GM18951 (cell line): Measurements from ENCODE around the gene WDR27.

ENCODE experiments used
- POLR2A ChIP-seq: IDR thresholded peaks from 4 replicates; pipeline ENCODE4 v1.6.1; 2011; ENCODE audit warnings: mild to moderate bottlenecking; ENCODE audit not compliant: insufficient read length, insufficient read depth; ENCODE audit errors: extremely low read depth
- in situ Hi-C: fragments of 300-500 bp; cut with MboI; formaldehyde crosslinking; loops from one replicate; pipeline ENCODE4 v1.12.0; 2022; ENCODE audit warnings: low sequenced_read_pairs, mixed read lengths, inconsistent platforms; ENCODE audit not compliant: unreplicated experiment

The WDR27 gene

GRCh38 chr6:169701954-169702839 lies at the start of gene WDR27, which contains the start of gene C6orf120:
TSS of gene WDR27 (minus strand) at chr6:169702029. CDS start at chr6:169689005, 13,024 bp downstream.
TSS of gene C6orf120 (plus strand) at chr6:169702126. CDS start at chr6:169702460, 334 bp downstream.
- peak; percentile 90 for TF ChIP-seq POLR2A
- in situ Hi-C loops = no loop called here

- in situ Hi-C loops = no loop called here
- TF ChIP-seq POLR2A = no peak
Measured at GRCh38 chr6:169746556-169746955, 44.7 kb upstream of the WDR27 start.

- in situ Hi-C loops = no loop called here
- TF ChIP-seq POLR2A = no peak
Measured at GRCh38 chr6:169745405-169745804, 43.6 kb upstream of the WDR27 start.

- no peak for TF ChIP-seq POLR2A
- in situ Hi-C loops = no loop called here
Measured at GRCh38 chr6:169741344-169741743, 39.5 kb upstream of the WDR27 start.

- in situ Hi-C loops = no loop called here
- no peak for TF ChIP-seq POLR2A
Measured at GRCh38 chr6:169738976-169739529, 37.2 kb upstream of the WDR27 start.

DNA sequence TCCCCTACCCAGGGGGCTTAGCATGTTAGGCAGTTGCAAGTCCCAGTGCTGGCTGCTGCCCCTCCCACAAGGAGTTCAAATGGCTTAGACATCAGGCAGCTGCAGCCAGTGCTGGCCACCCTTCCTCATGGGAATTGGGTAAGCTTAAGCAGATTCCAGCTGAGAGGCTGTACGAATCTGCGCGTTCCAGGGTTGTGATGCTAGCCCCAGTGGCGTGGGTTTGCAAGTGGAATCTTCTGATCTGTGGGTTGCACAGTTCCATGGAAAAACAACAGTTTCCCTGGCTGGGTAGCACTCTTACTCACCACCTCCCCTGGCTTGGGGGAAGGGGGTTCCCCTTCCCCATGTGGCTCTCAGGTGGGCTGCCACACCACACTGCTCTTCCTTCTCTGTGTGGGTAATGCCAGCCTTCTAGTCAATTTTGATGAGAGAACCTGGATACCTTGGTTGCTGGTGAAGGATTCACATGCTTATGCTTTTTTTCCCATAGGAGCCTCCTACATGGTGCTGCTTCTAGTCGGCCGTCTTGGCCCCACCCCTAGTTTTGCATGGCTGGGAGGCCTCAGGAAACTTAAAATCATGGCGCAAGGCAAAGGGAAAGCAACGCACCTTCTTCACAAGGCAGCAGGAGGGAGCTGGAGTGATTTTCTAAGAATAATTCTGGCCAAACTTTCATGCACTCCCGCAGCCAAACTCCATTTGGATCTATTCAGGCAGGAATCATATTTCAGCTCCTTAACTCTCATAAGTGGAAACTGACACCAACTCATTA lies 36.6 kb upstream of the WDR27 start:
- no peak for TF ChIP-seq POLR2A
- in situ Hi-C loops = no loop called here

DNA sequence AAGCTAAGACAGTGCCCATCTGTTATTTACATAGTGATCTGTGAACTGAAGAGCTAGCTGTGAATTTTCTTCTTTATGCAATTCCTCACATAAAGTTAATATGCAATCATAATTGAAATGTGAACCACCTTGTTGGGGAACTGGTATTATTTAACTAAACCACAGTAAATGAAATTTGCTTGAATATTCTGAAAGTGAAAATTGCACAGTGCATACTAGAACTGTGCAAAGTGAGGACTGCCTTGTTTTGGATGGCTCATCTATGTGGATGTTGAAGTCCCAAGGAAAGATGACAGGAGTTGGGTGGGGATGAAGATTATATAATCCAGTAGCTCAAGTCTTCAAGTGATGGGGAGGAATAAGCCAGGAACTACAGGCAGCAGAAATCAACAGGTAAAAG lies 28.1 kb upstream of the WDR27 start:
- TF ChIP-seq POLR2A = no peak
- in situ Hi-C loops = no loop called here

DNA sequence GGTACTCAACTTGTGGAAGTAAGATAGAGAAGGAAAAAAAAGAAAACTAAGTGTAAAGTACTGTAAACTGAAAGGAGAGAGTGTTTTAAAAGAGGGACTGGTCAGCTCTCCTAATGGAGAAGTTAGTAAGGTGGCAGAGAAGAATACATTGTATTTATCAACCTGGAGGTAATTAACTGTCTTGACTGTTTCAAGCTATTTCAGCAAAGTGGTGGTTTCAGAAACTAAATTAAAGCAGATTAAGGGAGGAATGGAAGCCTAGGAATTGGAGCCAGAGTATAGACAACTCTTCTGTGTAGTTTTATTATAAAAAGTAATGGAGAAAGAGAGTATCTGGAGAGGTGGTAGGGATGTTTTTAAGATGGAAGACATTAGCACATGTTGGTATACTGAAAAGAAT lies 25.1 kb upstream of the WDR27 start:
- no peak for TF ChIP-seq POLR2A
- in situ Hi-C loops = no loop called here

- in situ Hi-C loops = no loop called here
- no peak for TF ChIP-seq POLR2A
Measured at GRCh38 chr6:169726049-169726400, 24.2 kb upstream of the WDR27 start.

GRCh38 chr6:169725125-169726048 lies 23.6 kb upstream of the WDR27 start:
- no peak for TF ChIP-seq POLR2A
- in situ Hi-C loops = no loop called here

GRCh38 chr6:169724494-169725124 lies 22.8 kb upstream of the WDR27 start, which contains the start of gene PHF10:
TSS of gene PHF10 (minus strand) at chr6:169724500. CDS start at chr6:169723931, 569 bp downstream.
- in situ Hi-C loops = no loop called here

GRCh38 chr6:169723991-169724493 lies 22.2 kb upstream of the WDR27 start:
- TF ChIP-seq POLR2A = peak; percentile 48
- in situ Hi-C loops = no loop called here

More at GRCh38 chr6:169724494-169725124, 22.8 kb upstream of the WDR27 start, which contains the start of gene PHF10:
- TF ChIP-seq POLR2A = no peak
